Caco-2 (cell line): Measurements from ENCODE around the gene CHKA. TPM values are rescaled to one million over a fixed set of nuclear protein-coding genes. Genes with fewer than 3 reads are reported as not detected.

ENCODE experiments used
- BruUV-seq: library from RNA; stranded (reverse); fragments of 400-500 nt; replicated peaks from 2 replicates; lab custom pipeline; 2021; lab: Mats Ljungman, UMichigan
- CTCF ChIA-PET: fragments of 300-600 bp; sonication (Branson Sonifier 250); formaldehyde crosslinking; loops from one replicate; lab custom pipeline; 2022; ENCODE audit warnings: antibody characterized with exemption; lab: Charles Lee
- POLR2A ChIA-PET: fragments of 300-600 bp; sonication (Branson Sonifier 250); formaldehyde crosslinking; loops from one replicate; lab custom pipeline; 2022; ENCODE audit warnings: antibody characterized with exemption; lab: Charles Lee
- DNase-seq, 2 experiments: peaks; one replicate each; pipeline versions ENCODE4 v3.0.0 to v3.0.0-alpha.2; 2020 to 2022
- H3K27me3 ChIP-seq: replicated peaks from 2 replicates; pipeline ENCODE4 v1.6.0; 2011; ENCODE audit warnings: low read length; ENCODE audit not compliant: control insufficient read depth, insufficient read depth
- H3K36me3 ChIP-seq: 2 replicates; pipeline ENCODE4 v1.5.1; 2011; ENCODE audit warnings: low read length; ENCODE audit not compliant: control insufficient read depth, insufficient read depth
- H3K4me1 ChIP-seq: fragments of 250-450 bp; sonication (Bioruptor Pico); 2 replicates; pipeline ENCODE4 v1.5.1; 2020; ENCODE audit warnings: mild to moderate bottlenecking
- H3K4me3 ChIP-seq: 2 replicates; pipeline ENCODE4 v1.5.1; 2011; ENCODE audit warnings: low read depth, mild to moderate bottlenecking, control low read depth, low read length
- H3K9me3 ChIP-seq: fragments of 250-450 bp; sonication (Bioruptor Pico); 2 replicates; pipeline ENCODE4 v1.5.1; 2020; ENCODE audit warnings: mild to moderate bottlenecking, moderate library complexity
- H3K27ac Mint-ChIP-seq: one replicate; pipeline ENCODE4 v1.8.0; 2022; ENCODE audit warnings: mixed read lengths; ENCODE audit not compliant: unreplicated experiment
- H3K27me3 Mint-ChIP-seq: one replicate; pipeline ENCODE4 v1.8.0; 2022; ENCODE audit warnings: mixed read lengths; ENCODE audit not compliant: insufficient read depth, unreplicated experiment
- H3K36me3 Mint-ChIP-seq: one replicate; pipeline ENCODE4 v1.8.0; 2022; ENCODE audit warnings: mild to moderate bottlenecking, mixed read lengths; ENCODE audit not compliant: insufficient read depth, unreplicated experiment
- H3K4me1 Mint-ChIP-seq: one replicate; pipeline ENCODE4 v1.8.0; 2022; ENCODE audit warnings: low read depth, mixed read lengths; ENCODE audit not compliant: unreplicated experiment
- H3K4me3 Mint-ChIP-seq: one replicate; pipeline ENCODE4 v1.8.0; 2022; ENCODE audit warnings: mild to moderate bottlenecking, moderate library complexity, mixed read lengths; ENCODE audit not compliant: unreplicated experiment
- H3K9me3 Mint-ChIP-seq: one replicate; pipeline ENCODE4 v1.8.0; 2022; ENCODE audit warnings: mixed read lengths; ENCODE audit not compliant: unreplicated experiment
- CTCF ChIP-seq, 2 experiments: fragments of 200-600 bp in 1 of 2; IDR thresholded peaks; 1 replicate in 1 of 2; 2 replicates in 1 of 2; pipeline versions ENCODE4 v1.5.1 to v1.8.0; 2011 to 2022; ENCODE audit warnings: antibody characterized with exemption in 1 of 2, control low read depth in 1 of 2, inconsistent platforms in 1 of 2, low read depth in 1 of 2, low read length in 1 of 2, mild to moderate bottlenecking in 1 of 2, moderate library complexity in 1 of 2; ENCODE audit not compliant: insufficient read depth in 1 of 2, severe bottlenecking in 1 of 2, unreplicated experiment in 1 of 2
- intact Hi-C: fragments of 100-400 bp; cut with micrococcal nuclease; formaldehyde crosslinking; loops from one replicate; pipeline ENCODE4 v1.10.0; 2022; ENCODE audit not compliant: unreplicated experiment
- total RNA-seq: library from RNA; stranded (reverse); gene quantifications from 2 replicates; pipeline ENCODE4 v1.2.3, GENCODE V29; 2022

Gene CHKA
- total RNA-seq, 1 experiment from 2014 or later: 169 TPM

GRCh38 chr11:68099474-68100405 lies 21.4 kb downstream of the CHKA start:
- Histone ChIP-seq H3K9me3 (no peaks in the 10 kb centered on the region), H3K4me3 (no peak overlapping the region), H3K36me3 (peaks cover 1% of the 10 kb centered on the region; the same call in 1 of the 2 replicates), H3K4me1 (peaks cover 20% of the 10 kb centered on the region), H3K27me3 (no peaks in the 10 kb centered on the region)
- intact Hi-C loops: no loop called here
- Mint-ChIP-seq H3K4me3 (peak overlapping the region; percentile 57), H3K4me1 (peaks cover 48% of the 10 kb centered on the region), H3K36me3 (peaks cover 57% of the 10 kb centered on the region), H3K9me3 (no peaks in the 10 kb centered on the region), H3K27me3 (no peaks in the 10 kb centered on the region), H3K27ac (peak overlapping the region; percentile 61)
- BruUV-seq: no TSS peak
- ChIA-PET POLR2A (interaction anchor here (0.5 to 0.7 kb wide), 3 partner anchors 13 to 47 kb away, joined by 3 read pairs; partner anchors contain the start of gene CHKA), CTCF (interaction anchor here (1.3 kb wide), 1 partner anchor 109 kb away, joined by 12 read pairs; no protein-coding TSS in a partner anchor)
- TF ChIP-seq CTCF (IDR thresholded peaks at IDR 0.05; ENCODE audit: insufficient read depth in 1 of 2, low read depth in 1 of 2, low read length in 1 of 2, severe bottlenecking in 1 of 2, unreplicated experiment in 1 of 2): no peak
- peak; percentile 65 to 72 for DNase-seq

- H3K9me3 ChIP-seq: no peaks in the 10 kb centered on the region
- Mint-ChIP-seq H3K27me3 (no peaks in the 10 kb centered on the region), H3K27ac (peak overlapping the region; percentile 61), H3K4me3 (peak overlapping the region; percentile 57), H3K4me1 (peaks cover 48% of the 10 kb centered on the region), H3K9me3 (no peaks in the 10 kb centered on the region), H3K36me3 (peaks cover 64% of the 10 kb centered on the region)
- H3K4me3 ChIP-seq: no peak overlapping the region
- BruUV-seq: no TSS peak
- peaks cover 20% of the 10 kb centered on the region for H3K4me1 ChIP-seq
- H3K36me3 ChIP-seq: peaks cover 4% of the 10 kb centered on the region; the same call in 1 of the 2 replicates
- DNase-seq: no peak
- CTCF ChIA-PET: interaction anchor here (1.3 kb wide), 1 partner anchor 110 kb away, joined by 12 read pairs; no protein-coding TSS in a partner anchor
- no peaks in the 10 kb centered on the region for H3K27me3 ChIP-seq
- TF ChIP-seq CTCF (IDR thresholded peaks at IDR 0.05; ENCODE audit: insufficient read depth in 1 of 2, low read depth in 1 of 2, low read length in 1 of 2, severe bottlenecking in 1 of 2, unreplicated experiment in 1 of 2): no peak
- intact Hi-C loops: no loop called here
- POLR2A ChIA-PET: interaction anchor here (0.5 kb wide), 1 partner anchor 14 kb away, joined by 3 read pairs; no protein-coding TSS in a partner anchor
Observed at GRCh38 chr11:68099057-68099456, 22.1 kb downstream of the CHKA start.

- no TSS peak for BruUV-seq
- Histone ChIP-seq H3K9me3 (no peaks in the 10 kb centered on the region), H3K36me3 (peaks cover 3% of the 10 kb centered on the region; the same call in 1 of the 2 replicates), H3K4me3 (no peak overlapping the region), H3K4me1 (peaks cover 20% of the 10 kb centered on the region), H3K27me3 (no peaks in the 10 kb centered on the region)
- Mint-ChIP-seq H3K27me3 (no peaks in the 10 kb centered on the region), H3K9me3 (no peaks in the 10 kb centered on the region), H3K36me3 (peaks cover 51% of the 10 kb centered on the region), H3K4me1 (peaks cover 41% of the 10 kb centered on the region), H3K27ac (no peak overlapping the region), H3K4me3 (no peak overlapping the region)
- POLR2A ChIA-PET: no interaction called here
- no peak for DNase-seq
- intact Hi-C loops: no loop called here
- CTCF ChIA-PET: no interaction called here
- no peak for TF ChIP-seq CTCF (IDR thresholded peaks at IDR 0.05; ENCODE audit: insufficient read depth in 1 of 2, low read depth in 1 of 2, low read length in 1 of 2, severe bottlenecking in 1 of 2, unreplicated experiment in 1 of 2)
Observed at GRCh38 chr11:68096962-68097361, 24.2 kb downstream of the CHKA start.
